Osteoblast (primary cell): ENCODE data around the gene TUBB3. TPM values are rescaled to one million over a fixed set of nuclear protein-coding genes. Genes with fewer than 3 reads are reported as not detected.
A peak's percentile ranks its signal among the peaks of the same experiment; 100 is the strongest.
"Not testable (repeated sequence)": the region's sequence is repeated elsewhere in the genome, so short reads cannot be mapped to it uniquely, and the experiment has no call there.

Experiments used
- DNase-seq: peaks from one replicate; pipeline ENCODE4 v3.0.0; 2011; ENCODE audit warnings: low spot score, mixed read lengths; ENCODE audit not compliant: insufficient read length; ENCODE audit errors: missing footprints
- H2AFZ ChIP-seq: 2 replicates; pipeline ENCODE4 v1.6.0; 2011; ENCODE audit warnings: mild to moderate bottlenecking, low read length
- H3K27ac ChIP-seq: 2 replicates; pipeline ENCODE4 v1.5.1; 2011; ENCODE audit warnings: mild to moderate bottlenecking, low read depth, low read length, moderate library complexity
- H3K27me3 ChIP-seq: 2 replicates; pipeline ENCODE4 v1.6.0; 2012; ENCODE audit warnings: mild to moderate bottlenecking, control low read depth, inconsistent platforms, low read length, moderate library complexity; ENCODE audit not compliant: insufficient read depth
- H3K36me3 ChIP-seq: 2 replicates; pipeline ENCODE4 v1.5.1; 2011; ENCODE audit warnings: mild to moderate bottlenecking, low read length, control low read depth, moderate library complexity; ENCODE audit not compliant: insufficient read depth
- H3K4me1 ChIP-seq: 2 replicates; pipeline ENCODE4 v1.5.1; 2011; ENCODE audit warnings: mild to moderate bottlenecking, low read length, control low read depth, moderate library complexity; ENCODE audit not compliant: insufficient read depth
- H3K4me2 ChIP-seq: 2 replicates; pipeline ENCODE4 v1.6.0; 2011; ENCODE audit warnings: mild to moderate bottlenecking, low read length; ENCODE audit not compliant: insufficient read depth
- H3K4me3 ChIP-seq: fragments of 200-600 bp; sonication (generic); 3 replicates; pipeline ENCODE4 v1.5.1; 2012; ENCODE audit warnings: mild to moderate bottlenecking, low read length, inconsistent platforms; ENCODE audit not compliant: insufficient read depth
- H3K79me2 ChIP-seq: 2 replicates; pipeline ENCODE4 v1.6.0; 2012; ENCODE audit warnings: mild to moderate bottlenecking, low read length, control low read depth, inconsistent platforms; ENCODE audit not compliant: insufficient read depth
- H3K9me3 ChIP-seq: 2 replicates; pipeline ENCODE4 v1.5.1; 2011; ENCODE audit warnings: low read depth, low read length, control low read depth
- H4K20me1 ChIP-seq: 2 replicates; pipeline ENCODE4 v1.6.0; 2012; ENCODE audit warnings: mild to moderate bottlenecking, low read length, control low read depth; ENCODE audit not compliant: insufficient read depth
- CTCF ChIP-seq: IDR thresholded peaks from 2 replicates; pipeline ENCODE4 v1.5.1; 2011; ENCODE audit warnings: mild to moderate bottlenecking, low read depth, low read length, moderate library complexity; ENCODE audit errors: extremely low read depth
- total RNA-seq: library from RNA; depleted of rRNA; stranded (reverse); fragments of >200 nt; gene quantifications from 2 replicates; pipeline ENCODE4 v1.2.3, GENCODE V29; 2012

The TUBB3 gene
- total RNA-seq, 1 donor = 166 TPM

GRCh38 chr16:89966756-89967155, 43.6 kb downstream of the TUBB3 start:
- no peak for TF ChIP-seq CTCF
- H2AFZ ChIP-seq = no peak overlapping the region
- peaks cover 15% of the 10 kb centered on the region for H3K79me2 ChIP-seq
- no peak overlapping the region for H3K27ac ChIP-seq
- no peaks in the 10 kb centered on the region for H3K27me3 ChIP-seq
- H4K20me1 ChIP-seq = no peaks in the 10 kb centered on the region
- no peaks in the 10 kb centered on the region for H3K36me3 ChIP-seq
- peaks cover 7% of the 10 kb centered on the region for H3K4me1 ChIP-seq
- peak; percentile 49 for DNase-seq
- H3K4me2 ChIP-seq = no peak overlapping the region
- H3K9me3 ChIP-seq = no peaks in the 10 kb centered on the region
- H3K4me3 ChIP-seq = no peak overlapping the region

- not testable (repeated sequence) for H2AFZ ChIP-seq, H3K9me3 ChIP-seq, H3K4me2 ChIP-seq, H4K20me1 ChIP-seq, H3K27ac ChIP-seq, H3K36me3 ChIP-seq, H3K4me3 ChIP-seq, H3K27me3 ChIP-seq
- Histone ChIP-seq H3K79me2 (peaks cover 20% of the 10 kb centered on the region), H3K4me1 (peaks cover 12% of the 10 kb centered on the region)
- DNase-seq = peak; percentile 29
Observed at GRCh38 chr16:89967436-89967835, 44.3 kb downstream of the TUBB3 start.

- H3K4me2 ChIP-seq, H3K27ac ChIP-seq, H3K4me3 ChIP-seq, H3K9me3 ChIP-seq, H4K20me1 ChIP-seq, H2AFZ ChIP-seq, H3K27me3 ChIP-seq, H3K36me3 ChIP-seq: not testable (repeated sequence)
- DNase-seq = peak; percentile 58
- Histone ChIP-seq H3K79me2 (peaks cover 27% of the 10 kb centered on the region), H3K4me1 (peaks cover 12% of the 10 kb centered on the region)
Observed at GRCh38 chr16:89968074-89968473, 44.9 kb downstream of the TUBB3 start.

GRCh38 chr16:89969741-89970410, 46.7 kb downstream of the TUBB3 start:
- H4K20me1 ChIP-seq = no peaks in the 10 kb centered on the region
- no peak for TF ChIP-seq CTCF

GRCh38 chr16:89971495-89972243, 48.5 kb downstream of the TUBB3 start:
- H3K27me3 ChIP-seq = no peaks in the 10 kb centered on the region
- H3K4me1 ChIP-seq = peaks cover 21% of the 10 kb centered on the region
- H3K27ac ChIP-seq = peak overlapping the region; percentile 92
- H4K20me1 ChIP-seq = peaks cover 4% of the 10 kb centered on the region
- no peaks in the 10 kb centered on the region for H3K9me3 ChIP-seq
- H2AFZ ChIP-seq = peak overlapping the region; percentile 96
- peaks cover 63% of the 10 kb centered on the region for H3K79me2 ChIP-seq
- TF ChIP-seq CTCF = no peak
- DNase-seq = no peak
- H3K4me3 ChIP-seq = peak overlapping the region; percentile 99
- H3K4me2 ChIP-seq = peak overlapping the region; percentile 98
- no peaks in the 10 kb centered on the region for H3K36me3 ChIP-seq

More at GRCh38 chr16:89969741-89970410, 46.7 kb downstream of the TUBB3 start:
- H3K36me3 ChIP-seq = no peaks in the 10 kb centered on the region
- H3K4me3 ChIP-seq = no peak overlapping the region
- peaks cover 21% of the 10 kb centered on the region for H3K4me1 ChIP-seq
- no peak overlapping the region for H3K27ac ChIP-seq
- H3K9me3 ChIP-seq = no peaks in the 10 kb centered on the region
- peaks cover 45% of the 10 kb centered on the region for H3K79me2 ChIP-seq
- peak; percentile 74 for DNase-seq
- no peaks in the 10 kb centered on the region for H3K27me3 ChIP-seq
- no peak overlapping the region for H3K4me2 ChIP-seq
- H2AFZ ChIP-seq = no peak overlapping the region
